Cardiac fibroblast (primary cell): ENCODE results near the gene ANXA9.

Source experiments
- DNase-seq, 2 donors: peaks; one replicate each; pipeline versions ENCODE4 v3.0.0 to v3.0.0-alpha.2; 2010; ENCODE audit warnings: low read depth in 2 of 2
- H3K4me3 ChIP-seq, 2 donors: replicated peaks in 1 of 2; 1 replicate in 1 of 2; 2 replicates in 1 of 2; pipeline ENCODE4 v1.5.1; 2011; ENCODE audit warnings: low read depth in 2 of 2, low read length in 2 of 2, mild to moderate bottlenecking in 2 of 2, moderate library complexity in 1 of 2
- CTCF ChIP-seq: IDR thresholded peaks from one replicate; pipeline ENCODE4 v1.5.1; 2011; ENCODE audit warnings: low read depth, mild to moderate bottlenecking, low read length, inconsistent platforms

Gene ANXA9

DNA sequence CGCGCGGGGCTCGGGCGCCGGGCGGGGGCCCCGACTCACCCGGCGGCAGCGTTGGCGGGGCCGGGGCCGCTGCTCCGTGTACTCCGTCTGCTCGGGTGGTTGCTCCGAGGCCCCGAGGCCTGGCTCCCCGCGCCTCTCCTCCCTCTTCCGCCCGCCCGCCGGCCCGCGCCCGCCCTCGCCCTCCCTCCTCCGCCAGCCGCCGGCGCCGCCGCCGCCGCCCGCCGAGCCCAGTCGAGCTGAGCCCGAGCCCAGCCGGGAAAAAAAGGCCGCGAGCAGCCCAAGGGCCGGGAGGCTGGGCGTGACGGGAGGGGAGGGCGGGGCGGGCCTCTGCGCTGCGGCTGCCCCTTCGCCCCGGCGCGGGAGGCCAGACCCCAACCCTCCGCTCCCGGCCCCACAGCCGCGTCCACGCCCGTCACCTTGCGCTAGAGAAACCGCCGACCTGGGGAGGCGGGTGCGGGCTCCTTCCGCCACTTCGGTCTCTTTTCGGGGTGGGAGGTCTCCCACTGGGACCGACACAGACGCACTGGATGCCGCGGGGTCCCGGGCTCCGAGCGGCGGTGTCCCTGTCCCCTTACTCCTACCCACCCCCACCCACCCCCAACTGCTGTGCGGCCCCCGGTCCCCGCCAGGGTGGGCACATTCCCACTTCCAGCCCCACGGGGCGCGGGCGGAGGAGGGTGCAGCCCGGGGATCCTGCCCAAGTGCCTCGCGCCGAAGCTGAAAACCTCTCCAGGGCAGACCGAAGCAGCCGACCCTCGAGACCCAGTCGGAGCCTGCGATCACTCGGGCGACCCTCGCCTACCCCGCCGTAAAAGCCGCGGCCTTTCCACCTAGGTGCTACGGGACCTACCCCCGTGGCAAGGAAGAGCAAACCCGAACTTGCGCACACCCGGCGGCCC lies 7.3 kb upstream of the ANXA9 start, which contains the start of gene CERS2:
Gene CERS2, minus strand, starts transcription at position 256 of the 899 bp plus-strand sequence. CDS start 5,745 bp downstream, outside the sequence.
- TF ChIP-seq CTCF: no peak
- H3K4me3 ChIP-seq: peak within 1 kb of the TSS; percentile 86 to 89
- DNase-seq: peak; percentile 72 to 86

DNA sequence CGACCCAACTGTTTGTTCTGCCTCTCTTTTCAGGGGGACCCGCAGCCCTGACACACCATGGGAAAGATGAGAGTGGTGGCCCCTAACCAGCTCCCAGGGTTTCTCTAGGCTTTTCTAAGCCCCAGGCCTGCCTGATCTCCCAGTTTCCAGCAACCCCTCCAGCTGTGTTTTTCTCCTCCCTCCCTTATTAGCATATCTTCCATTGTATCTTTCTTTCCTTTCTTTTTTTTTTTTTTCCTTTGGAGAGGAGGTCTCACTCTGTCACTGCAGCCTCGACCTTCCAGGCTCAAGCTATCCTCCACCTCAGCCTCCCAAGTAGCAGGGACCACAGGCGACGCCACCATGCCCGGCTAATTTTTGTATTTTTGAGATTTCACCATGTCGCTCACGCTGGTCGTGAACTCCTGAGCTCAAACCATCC lies 5.7 kb upstream of the ANXA9 start:
- TF ChIP-seq CTCF: no peak
- DNase-seq: no peak
- H3K4me3 ChIP-seq: no peak overlapping the region

DNA sequence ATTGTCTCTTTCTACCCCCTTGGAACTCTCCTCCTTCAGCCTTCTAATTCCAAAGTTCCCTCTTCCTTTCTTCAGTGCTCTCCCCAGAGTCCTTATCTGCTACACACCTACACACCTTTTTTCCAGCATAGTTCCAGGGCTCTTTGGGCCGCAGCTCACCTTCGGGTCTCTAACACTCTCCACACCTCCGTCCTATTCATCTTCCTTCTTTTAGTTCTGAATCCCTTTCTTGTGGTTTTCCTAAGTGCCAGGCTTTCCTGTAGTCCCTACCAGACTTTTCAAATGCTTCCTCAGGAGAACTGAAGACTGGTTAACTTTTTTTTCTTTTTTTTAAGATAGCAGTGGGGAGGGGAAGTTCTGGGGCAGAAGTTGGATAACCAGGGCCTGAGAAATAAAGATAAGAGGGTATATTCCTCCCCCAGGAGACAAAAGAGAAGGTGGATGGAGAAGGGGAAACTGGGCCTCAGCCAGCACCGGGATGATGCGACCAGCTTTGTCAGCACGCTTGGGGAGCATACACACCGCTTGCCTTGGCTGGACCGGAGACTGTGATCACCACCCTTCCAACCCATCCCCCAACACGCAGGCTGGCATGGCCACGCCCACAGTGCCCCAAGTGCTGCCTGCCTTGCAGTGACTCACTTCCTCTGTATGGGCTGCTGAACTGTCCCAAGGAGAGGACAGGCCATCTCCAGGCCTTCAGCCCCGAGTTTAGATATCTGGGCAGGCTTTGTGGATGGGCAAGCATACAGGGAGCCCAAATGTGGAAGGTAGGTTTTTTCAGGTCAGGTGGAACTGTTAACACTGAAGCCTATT lies 5.0 kb upstream of the ANXA9 start:
- peak in 1 of 2 donors; percentile 51 for DNase-seq
- no peak for TF ChIP-seq CTCF
- H3K4me3 ChIP-seq: no peak overlapping the region

DNA sequence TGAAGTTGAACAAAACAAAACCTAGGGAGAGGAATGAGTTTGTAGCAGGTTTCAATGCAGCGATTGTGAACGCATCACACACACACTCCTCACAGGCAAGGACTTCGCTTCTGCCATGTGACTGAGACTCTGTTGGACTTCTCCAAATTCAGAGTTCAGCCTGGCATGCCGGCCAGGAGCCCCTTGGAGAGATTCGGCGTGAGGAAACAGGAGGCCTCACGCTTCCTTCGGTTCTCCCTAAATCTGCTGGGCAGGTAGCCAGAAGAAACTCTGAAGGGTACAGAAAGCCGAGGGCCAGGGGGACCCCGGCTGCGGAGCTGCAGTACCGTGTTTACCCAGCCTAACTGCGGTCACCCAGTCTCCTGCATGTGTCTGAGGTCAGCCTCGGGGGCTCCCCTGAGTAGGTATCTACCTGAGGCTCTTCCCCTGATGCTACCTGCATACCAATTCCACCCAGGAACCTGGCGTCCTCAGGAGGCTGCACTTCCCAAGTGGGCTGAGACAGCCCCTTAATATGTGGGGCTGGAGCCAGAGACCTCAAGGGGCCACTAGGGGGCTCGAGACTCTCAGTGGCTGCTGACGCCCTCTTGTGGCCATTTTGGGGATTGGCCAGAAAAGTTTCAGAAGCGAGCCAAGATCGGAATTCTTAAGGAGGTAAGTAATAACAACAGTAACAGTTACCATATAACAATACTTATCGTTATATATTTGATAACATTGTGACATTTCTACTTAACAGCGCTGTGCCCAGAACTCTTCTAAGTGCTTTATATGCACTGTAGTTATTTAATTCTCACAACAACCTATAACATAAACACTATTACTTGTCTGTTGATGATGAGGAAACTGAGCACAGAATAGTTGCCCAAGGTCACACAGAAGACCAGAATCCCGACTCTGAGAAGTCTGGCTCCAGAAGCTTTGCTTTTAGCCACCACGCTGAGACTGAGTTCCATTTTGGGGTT lies 2.7 kb upstream of the ANXA9 start:
- peak; percentile 100 for TF ChIP-seq CTCF
- DNase-seq: peak; percentile 93 to 94
- no peak overlapping the region for H3K4me3 ChIP-seq

GRCh38 chr1:150981177-150981804 lies 801 bp upstream of the ANXA9 start:
- no peak overlapping the region for H3K4me3 ChIP-seq
- TF ChIP-seq CTCF: no peak
- no peak for DNase-seq
